Breast epithelium (tissue), 3 donors: ENCODE data around the gene ANKRD53.

Source experiments
- POLR2A ChIP-seq: fragments of 450-650 bp; IDR thresholded peaks from one replicate; pipeline ENCODE4 v1.6.1; 2016; ENCODE audit warnings: antibody characterized with exemption, mild to moderate bottlenecking, moderate library complexity
- POLR2AphosphoS5 ChIP-seq, 3 donors: sonication (generic); formaldehyde crosslinking; IDR thresholded peaks; one replicate each; pipeline ENCODE4 v1.6.1; 2017; ENCODE audit warnings: antibody characterized with exemption in 3 of 3
- TF ChIP-seq, protein P1 (sequence below), 3 donors: fragments of 450-650 bp; IDR thresholded peaks; one replicate each; pipeline ENCODE4 v1.5.1; 2016 to 2017; ENCODE audit warnings: antibody characterized with exemption in 3 of 3, mild to moderate bottlenecking in 3 of 3, moderate library complexity in 3 of 3

DNA sequence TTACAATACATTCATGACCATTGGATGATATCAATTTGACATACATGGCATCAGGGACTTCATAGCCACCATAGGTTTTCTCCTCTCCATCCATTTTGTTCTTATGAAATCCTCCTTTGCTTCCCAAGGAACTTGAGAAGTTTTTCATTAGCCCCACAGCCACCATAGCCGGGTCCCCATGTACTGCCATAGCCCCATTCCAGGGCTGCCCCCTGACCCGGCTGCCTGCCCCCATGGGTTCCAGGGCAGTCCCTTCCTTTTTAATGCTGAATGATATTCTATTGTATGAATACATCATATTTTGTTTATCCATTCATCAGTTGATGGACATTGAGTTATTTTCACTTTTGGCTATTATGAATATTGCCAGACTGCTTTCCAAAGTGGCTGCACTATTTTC, 22.3 kb upstream of the ANKRD53 start:
- TF ChIP-seq, protein P1, sequence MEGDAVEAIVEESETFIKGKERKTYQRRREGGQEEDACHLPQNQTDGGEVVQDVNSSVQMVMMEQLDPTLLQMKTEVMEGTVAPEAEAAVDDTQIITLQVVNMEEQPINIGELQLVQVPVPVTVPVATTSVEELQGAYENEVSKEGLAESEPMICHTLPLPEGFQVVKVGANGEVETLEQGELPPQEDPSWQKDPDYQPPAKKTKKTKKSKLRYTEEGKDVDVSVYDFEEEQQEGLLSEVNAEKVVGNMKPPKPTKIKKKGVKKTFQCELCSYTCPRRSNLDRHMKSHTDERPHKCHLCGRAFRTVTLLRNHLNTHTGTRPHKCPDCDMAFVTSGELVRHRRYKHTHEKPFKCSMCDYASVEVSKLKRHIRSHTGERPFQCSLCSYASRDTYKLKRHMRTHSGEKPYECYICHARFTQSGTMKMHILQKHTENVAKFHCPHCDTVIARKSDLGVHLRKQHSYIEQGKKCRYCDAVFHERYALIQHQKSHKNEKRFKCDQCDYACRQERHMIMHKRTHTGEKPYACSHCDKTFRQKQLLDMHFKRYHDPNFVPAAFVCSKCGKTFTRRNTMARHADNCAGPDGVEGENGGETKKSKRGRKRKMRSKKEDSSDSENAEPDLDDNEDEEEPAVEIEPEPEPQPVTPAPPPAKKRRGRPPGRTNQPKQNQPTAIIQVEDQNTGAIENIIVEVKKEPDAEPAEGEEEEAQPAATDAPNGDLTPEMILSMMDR (IDR thresholded peaks at IDR 0.05) = no peak
- TF ChIP-seq POLR2A (no peak), POLR2AphosphoS5 (IDR thresholded peaks at IDR 0.05) (no peak)
